ENCODE data around the gene CGNL1. TPM values are rescaled to one million over a fixed set of nuclear protein-coding genes. Genes with fewer than 3 reads are reported as not detected.

CGNL1 gene
- polyA plus RNA-seq, 2 of the 4 experiments (the other 2 are of a cell fraction) = 1.4 to 1.8 TPM

DNA sequence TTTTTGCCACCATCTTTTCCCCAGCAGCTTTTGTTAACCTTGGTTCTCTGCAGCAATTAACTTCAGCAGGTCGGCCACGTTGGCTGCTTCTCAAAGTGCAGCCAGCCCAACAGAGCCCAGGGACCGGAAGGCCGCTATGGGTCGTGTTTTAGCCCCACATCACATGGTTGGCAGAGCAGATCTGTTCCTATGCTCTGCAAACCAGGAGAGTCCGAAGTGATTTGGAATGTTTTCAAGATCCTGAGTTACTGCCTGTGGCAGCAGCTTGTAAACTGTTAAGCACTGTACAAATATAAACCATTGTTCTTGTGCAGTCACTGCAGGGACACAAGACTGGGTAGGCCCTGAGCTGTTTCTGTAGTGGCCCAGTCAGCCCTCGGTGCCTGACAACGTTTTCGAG, 145.8 kb downstream of the CGNL1 start:
- CTCF ChIA-PET = interaction anchor here (1.2 to 12.2 kb wide), 7 partner anchors 7 to 376 kb away, joined by 3 to 162 read pairs (median 5); no protein-coding TSS in a partner anchor

DNA sequence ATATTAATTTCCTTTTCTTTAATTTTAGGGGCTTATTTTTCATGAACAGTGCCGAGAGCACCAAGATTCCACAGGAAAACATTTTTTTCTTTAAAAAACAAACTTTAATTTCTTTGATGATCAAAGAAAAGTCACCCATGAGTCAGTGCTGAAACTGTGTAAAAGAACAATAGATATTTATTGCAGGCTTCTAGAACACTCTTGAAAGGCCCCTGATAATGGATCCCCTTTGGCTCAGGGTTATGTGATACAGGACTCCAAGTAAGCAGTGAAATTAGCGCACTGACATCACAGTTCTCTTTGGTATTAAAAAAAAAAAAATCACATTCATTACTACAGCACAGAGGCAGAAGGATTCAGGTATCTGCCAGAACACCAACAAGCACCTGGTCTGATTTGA, 149.3 kb downstream of the CGNL1 start:
- FAIRE-seq = no peak
- ChIA-PET POLR2A (no interaction called here), CTCF (interaction anchor here (1.0 to 9.9 kb wide), 7 partner anchors 9 to 185 kb away, joined by 3 to 512 read pairs (median 5); no protein-coding TSS in a partner anchor)
- ATAC-seq = no peak
- DNase-seq (ENCODE audit: low read depth in 1 of 2, low spot score in 1 of 2) = no peak
- no peak overlapping the region for H3K27ac ChIP-seq
- no peak overlapping the region for H3K4me2 ChIP-seq
- no peak overlapping the region for H3K4me3 ChIP-seq
- H3K4me1 ChIP-seq = peaks cover 4% of the 10 kb centered on the region; the same call in 2 of the 3 replicates
- 81% methylated on average over 2 of the region's 2 CpGs for WGBS (ENCODE audit: missing lambda C conversion rate)
- no peaks in the 10 kb centered on the region for H3K9me3 ChIP-seq
- TF ChIP-seq FOXS1 (CRISPR knock-in tag; IDR thresholded peaks at IDR 0.05) (no peak), PBX3 (IDR thresholded peaks at IDR 0.05) (no peak), NFE2L2 (conservative IDR thresholded peaks at IDR 0.05; ENCODE audit: low read length) (no peak), ZNF302 (CRISPR knock-in tag; IDR thresholded peaks at IDR 0.05) (no peak), HDAC2 (IDR thresholded peaks at IDR 0.05) (no peak)

More for the DNA sequence above, 145.8 kb downstream of the CGNL1 start:
- no peak overlapping the region for H3K4me3 ChIP-seq
- ATAC-seq (no peak), DNase-seq (ENCODE audit: low read depth in 1 of 2, low spot score in 1 of 2) (no peak), FAIRE-seq (no peak)
- H3K4me1 ChIP-seq = peaks cover 1% of the 10 kb centered on the region; the same call in 2 of the 3 replicates
- POLR2A ChIA-PET = no interaction called here
- TF ChIP-seq CBX8 (IDR thresholded peaks at IDR 0.05) (no peak), TP53 (CRISPR knock-in tag; IDR thresholded peaks at IDR 0.05) (no peak), TFCP2L1 (CRISPR knock-in tag; IDR thresholded peaks at IDR 0.05) (no peak), NPAS2 (CRISPR knock-in tag; IDR thresholded peaks at IDR 0.05; ENCODE audit: borderline replicate concordance) (no peak), CHD2 (IDR thresholded peaks at IDR 0.05; ENCODE audit: low read length, partially characterized antibody) (no peak), MAFK (IDR thresholded peaks at IDR 0.05; ENCODE audit: partially characterized antibody) (no peak), HMGXB4 (CRISPR knock-in tag; IDR thresholded peaks at IDR 0.05; ENCODE audit: borderline replicate concordance) (no peak), JUNB (IDR thresholded peaks at IDR 0.05) (no peak), ATOH8 (CRISPR knock-in tag; IDR thresholded peaks at IDR 0.05; ENCODE audit: low read depth) (no peak), POLR2AphosphoS2 (conservative IDR thresholded peaks at IDR 0.05; ENCODE audit: low read length) (no peak), HEYL (CRISPR knock-in tag; IDR thresholded peaks at IDR 0.05) (no peak)
- TF ChIP-seq, protein P1, sequence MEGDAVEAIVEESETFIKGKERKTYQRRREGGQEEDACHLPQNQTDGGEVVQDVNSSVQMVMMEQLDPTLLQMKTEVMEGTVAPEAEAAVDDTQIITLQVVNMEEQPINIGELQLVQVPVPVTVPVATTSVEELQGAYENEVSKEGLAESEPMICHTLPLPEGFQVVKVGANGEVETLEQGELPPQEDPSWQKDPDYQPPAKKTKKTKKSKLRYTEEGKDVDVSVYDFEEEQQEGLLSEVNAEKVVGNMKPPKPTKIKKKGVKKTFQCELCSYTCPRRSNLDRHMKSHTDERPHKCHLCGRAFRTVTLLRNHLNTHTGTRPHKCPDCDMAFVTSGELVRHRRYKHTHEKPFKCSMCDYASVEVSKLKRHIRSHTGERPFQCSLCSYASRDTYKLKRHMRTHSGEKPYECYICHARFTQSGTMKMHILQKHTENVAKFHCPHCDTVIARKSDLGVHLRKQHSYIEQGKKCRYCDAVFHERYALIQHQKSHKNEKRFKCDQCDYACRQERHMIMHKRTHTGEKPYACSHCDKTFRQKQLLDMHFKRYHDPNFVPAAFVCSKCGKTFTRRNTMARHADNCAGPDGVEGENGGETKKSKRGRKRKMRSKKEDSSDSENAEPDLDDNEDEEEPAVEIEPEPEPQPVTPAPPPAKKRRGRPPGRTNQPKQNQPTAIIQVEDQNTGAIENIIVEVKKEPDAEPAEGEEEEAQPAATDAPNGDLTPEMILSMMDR (IDR thresholded peaks at IDR 0.05) = no peak
- TF ChIP-seq, protein P2, sequence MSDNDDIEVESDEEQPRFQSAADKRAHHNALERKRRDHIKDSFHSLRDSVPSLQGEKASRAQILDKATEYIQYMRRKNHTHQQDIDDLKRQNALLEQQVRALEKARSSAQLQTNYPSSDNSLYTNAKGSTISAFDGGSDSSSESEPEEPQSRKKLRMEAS (IDR thresholded peaks at IDR 0.05) = no peak
- no peak overlapping the region for H3K27ac ChIP-seq
- no peaks in the 10 kb centered on the region for H3K9me3 ChIP-seq
- H3K4me2 ChIP-seq = no peak overlapping the region
- WGBS (ENCODE audit: missing lambda C conversion rate) = 80% methylated on average over 9 of the region's 9 CpGs

GRCh38 chr15:57526076-57526475, 149.8 kb downstream of the CGNL1 start:
- ATAC-seq = no peak
- Histone ChIP-seq H3K4me3 (no peak overlapping the region), H3K4me2 (no peak overlapping the region), H3K9me3 (no peaks in the 10 kb centered on the region), H3K27ac (no peak overlapping the region), H3K4me1 (peaks cover 4% of the 10 kb centered on the region; the same call in 2 of the 3 replicates)
- POLR2A ChIA-PET = no interaction called here
- CTCF ChIA-PET = interaction anchor here (0.6 to 6.5 kb wide), 11 partner anchors 10 to 364 kb away, joined by 3 to 512 read pairs (median 15); partner anchors contain the start of gene CGNL1
- TF ChIP-seq FOSL2 (IDR thresholded peaks at IDR 0.05) (no peak), FOSL2 (CRISPR knock-in tag; IDR thresholded peaks at IDR 0.05) (no peak), USF2 (IDR thresholded peaks at IDR 0.05) (no peak), REST (IDR thresholded peaks at IDR 0.05) (no peak), JUN (IDR thresholded peaks at IDR 0.05) (no peak)
- FAIRE-seq = no peak
- DNase-seq (ENCODE audit: low read depth in 1 of 2, low spot score in 1 of 2) = no peak
